HG03442 (cell line): ENCODE data around the gene ARID2.

Experiments
- ATAC-seq: cut with Tn5 transposase; IDR thresholded peaks from one replicate; pipeline ENCODE4 v1.9.1; 2021; ENCODE audit warnings: mild to moderate bottlenecking, moderate library complexity; ENCODE audit not compliant: unreplicated experiment

The ARID2 gene

DNA sequence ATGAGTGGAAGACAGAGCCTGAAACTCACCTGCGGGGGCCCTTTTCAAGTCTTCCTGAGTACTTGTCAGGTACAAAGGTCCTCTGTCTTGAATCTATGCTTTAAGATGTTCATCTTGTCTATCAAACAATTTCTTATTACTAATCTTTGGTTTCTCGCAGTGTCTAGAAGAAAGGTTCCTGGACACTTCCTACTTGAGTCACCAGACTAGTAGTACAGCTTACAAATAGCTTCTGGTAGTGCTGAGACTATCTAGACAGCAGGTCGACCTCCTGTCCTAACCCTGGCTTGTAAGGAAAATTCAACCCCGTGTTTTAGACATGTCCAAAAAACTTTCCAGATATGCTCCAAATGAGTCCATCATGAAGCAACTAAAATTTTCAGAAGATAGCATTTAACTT is 11.2 kb upstream of the ARID2 start:
- ATAC-seq, result no peak

DNA sequence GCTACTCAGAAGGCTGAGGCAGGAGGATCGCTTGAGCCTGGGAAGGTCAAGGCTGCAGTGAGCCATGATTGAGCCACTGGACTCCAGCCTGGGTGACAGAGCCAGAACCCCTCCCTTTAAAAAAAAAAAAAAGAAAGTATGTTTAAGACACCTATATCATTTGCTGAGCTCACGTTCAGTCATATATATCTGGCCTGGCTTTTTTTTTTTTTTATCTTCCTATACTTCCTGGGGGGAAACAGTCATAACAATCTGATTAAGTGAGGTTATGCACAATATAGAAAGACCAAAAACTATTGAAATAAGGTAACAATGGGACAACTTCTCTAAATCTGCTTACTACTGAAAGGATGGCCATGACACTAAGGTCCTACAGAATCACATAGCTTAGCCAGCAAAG is 9.4 kb upstream of the ARID2 start:
- no peak for ATAC-seq

DNA sequence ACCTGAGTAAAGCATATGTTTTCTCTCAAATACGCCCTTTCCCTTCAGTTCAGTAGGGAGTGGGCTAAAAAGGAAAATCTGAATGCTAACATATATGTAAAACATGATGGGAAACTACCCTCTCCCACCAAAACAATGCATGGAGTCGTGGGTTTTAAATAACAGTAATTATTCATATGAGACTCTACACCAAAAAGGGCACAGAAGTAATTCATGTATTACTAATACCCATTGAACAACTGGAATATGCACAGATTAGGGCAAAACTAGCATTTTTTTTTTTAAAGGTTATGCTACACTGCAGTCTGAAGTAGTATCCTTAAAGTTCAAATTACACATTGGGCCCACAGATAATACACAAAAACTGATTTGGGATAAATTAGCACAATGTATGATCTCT is 8.1 kb upstream of the ARID2 start:
- ATAC-seq, result no peak

DNA sequence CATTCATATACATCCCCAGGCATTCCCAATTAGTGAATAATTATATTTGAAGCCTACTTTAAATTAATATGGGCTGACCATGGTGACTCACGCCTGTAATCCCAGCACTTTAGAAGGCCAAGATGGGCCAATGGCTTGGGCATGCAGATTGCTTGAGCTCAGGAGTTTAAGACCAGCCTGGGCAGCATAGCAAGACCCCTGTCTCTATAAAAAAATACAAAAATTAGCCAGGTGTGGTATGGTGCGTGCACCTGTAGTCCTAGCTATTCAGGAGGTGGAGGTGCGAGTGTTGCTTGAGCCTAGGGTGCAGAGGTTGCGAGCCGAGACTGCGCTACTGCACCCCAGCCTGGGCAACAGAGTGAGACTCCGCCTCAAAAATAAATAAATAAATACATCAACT is 7.6 kb upstream of the ARID2 start:
- no peak for ATAC-seq

DNA sequence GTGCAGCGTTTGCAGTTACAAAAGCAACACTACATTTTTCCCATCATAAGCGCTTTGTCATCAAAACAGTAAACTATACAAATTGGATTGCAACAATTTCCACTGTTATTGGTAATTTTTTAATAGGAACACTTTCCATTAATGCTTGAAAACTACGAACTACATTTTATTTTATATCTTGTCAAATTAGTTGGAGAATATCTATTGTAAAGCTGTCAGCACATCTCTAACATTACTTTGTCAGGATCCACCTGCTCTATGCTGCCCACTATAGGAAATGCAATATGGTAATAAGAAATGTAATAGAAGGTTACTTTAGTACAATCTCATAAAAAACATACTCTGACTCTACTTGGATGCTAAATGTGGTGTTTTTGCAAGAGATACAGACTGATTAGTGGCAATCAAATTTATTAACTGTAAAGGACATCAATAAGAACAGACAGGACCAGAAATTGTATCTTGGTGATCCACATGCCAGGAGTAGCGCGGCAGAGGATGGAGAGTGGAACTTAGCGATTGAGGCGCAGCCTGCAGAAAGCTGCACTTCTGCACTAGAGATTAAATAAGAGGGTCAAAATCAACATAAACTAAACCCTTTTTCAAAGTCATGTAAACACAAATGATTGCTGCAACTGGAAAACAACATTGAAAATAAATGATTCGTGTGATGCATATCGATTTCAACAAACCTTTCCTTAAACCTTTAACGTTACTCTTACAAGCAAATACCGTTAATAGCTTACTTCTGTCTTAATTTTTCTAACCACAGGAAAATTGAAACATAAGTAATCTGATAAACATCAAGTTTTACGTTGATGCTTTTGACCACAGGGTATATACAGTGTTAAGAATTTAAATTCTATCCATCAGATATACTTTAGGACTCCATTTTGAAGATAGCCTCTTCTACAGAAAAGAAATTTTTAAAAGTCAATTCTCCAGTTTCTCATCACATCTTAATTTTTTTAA is 3.6 kb upstream of the ARID2 start:
- no peak for ATAC-seq

DNA sequence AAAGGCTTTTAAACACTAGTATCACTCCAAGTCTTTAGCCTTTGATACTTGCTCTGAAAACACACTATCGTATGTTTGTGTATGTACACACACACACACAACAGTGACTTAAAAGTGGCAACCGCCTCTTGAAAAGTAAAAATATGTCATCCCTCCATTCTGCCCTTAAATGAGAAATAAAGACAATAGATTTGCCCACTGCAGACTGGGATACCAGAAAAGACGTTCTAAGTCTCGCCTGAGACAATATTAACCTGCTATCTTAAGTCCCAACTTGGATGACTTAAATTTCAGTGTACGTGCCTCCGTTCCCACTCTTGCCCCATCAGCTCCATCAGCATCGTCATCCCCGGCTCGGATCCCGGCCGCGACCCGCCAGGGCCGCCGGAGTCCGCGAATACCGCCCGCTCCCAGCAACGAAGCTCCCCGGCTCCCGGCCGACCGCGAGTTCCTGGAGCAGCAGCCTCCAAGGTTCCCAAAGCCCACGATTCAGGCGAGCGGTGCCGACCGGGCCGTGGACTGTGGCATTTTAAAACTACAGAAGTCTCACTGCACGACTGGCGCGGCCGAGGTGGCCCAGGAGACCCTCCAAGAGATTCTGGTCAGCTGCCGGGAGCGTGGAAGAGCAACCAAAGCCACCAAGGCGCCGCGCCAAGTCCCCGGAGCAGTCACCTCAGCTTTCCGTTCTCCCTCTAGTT is 2.8 kb upstream of the ARID2 start:
- no peak for ATAC-seq

DNA sequence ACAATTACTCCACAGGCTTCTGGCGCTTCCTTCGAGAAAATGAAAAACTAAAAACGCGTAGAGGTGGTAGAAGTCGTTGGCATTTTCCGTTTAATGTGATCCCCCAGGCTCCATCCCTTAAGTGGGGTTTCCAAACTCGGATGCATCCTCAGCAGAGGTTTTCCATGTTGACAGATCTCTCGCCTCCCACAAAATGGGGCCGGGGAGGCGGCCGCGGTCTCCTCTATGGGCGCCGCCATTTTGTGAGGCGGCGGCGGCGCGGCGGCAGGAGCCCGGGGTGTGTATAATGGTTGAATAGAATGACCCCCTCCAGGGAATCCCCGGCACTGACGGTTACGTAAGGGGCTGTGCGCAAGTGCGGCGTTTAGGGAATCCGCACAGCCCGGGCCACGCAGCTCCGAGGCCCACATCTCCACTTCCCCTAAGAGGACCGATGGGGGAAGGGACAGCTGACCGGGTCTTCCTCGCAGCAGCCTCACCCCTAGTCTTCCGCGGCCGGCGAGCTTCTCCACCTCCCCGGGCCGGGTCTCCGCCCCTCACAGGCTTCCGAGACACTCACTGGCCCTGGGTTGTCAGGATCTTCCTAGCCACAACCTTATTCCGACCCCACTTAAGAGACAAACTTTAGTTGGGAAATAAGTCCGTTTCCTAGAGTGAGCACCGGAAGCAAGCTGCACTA is 2.1 kb upstream of the ARID2 start:
- ATAC-seq, result peak; percentile 53

DNA sequence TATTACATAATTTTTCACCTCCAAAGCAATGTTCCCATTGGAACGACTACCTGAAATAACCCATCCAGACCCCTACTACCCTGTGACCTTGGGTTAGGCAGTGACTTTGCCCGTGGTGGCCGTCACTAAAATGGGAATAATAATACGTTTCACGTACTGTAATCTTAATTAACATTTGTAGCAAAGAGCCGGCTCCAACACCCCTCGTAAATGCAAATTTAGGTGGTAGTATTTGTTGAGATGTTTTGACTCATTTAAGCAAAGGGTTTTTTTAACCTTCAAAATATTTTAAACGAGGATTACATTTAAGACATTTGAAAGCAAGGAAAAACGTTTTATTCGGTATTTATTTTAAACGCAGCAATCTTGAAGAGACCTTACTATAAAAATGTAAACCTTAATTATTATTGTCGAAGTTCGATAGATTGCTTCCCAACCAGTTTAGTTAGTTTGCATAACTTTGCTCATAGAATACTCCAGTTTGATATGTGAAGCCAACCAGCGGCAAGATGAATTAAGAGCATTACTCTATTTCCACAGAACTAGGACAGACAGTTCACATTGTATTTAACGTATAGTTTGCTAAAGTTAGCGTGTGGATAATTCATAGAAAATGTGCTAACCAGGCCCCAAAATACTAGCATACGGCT is 1.4 kb upstream of the ARID2 start:
- ATAC-seq, result no peak

DNA sequence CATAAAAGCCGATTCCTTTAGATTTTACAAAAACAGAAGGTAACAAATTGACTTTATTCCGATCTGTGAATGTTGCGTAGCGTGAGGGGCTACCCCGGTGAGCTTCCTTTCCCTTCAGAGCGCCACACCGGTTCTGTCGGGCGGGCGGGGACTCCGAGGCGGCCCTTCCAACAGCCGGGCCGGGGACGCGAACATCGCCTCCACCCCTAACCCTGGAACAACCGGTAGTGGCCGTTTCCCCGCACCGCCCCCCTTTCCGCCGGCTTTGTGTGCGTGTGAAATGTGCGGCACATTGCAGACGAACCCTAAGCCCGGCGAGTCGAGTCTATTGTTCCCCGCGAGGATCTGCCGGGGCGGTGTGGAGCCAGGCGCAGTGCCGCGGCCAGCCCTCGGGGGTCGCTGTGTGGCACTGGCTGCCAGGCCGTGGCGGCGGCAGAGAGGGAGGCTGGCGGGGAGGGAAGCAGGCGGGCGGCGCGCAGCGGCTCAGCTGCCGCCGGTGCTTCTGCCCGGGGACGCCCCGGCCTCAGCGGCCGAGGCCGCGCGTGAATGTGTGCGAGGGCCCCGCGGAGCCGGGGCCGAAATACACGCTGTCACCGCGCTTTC is 775 bp upstream of the ARID2 start:
- ATAC-seq, result peak; percentile 57

DNA sequence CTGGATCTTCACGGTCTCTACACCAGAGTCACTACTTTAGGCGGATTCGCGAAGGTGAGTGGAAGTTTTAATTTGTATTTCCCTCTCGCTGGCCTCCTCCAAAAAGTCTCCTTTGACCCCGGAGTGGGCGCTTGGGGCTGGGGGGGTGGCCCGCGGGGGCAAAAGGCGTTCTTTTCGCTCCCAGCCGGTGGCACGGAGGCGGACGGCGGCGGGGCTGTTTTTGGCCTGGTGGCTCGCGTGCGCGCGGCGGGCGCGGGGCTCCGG is 510 bp downstream of the ARID2 start:
- ATAC-seq, result no peak

DNA sequence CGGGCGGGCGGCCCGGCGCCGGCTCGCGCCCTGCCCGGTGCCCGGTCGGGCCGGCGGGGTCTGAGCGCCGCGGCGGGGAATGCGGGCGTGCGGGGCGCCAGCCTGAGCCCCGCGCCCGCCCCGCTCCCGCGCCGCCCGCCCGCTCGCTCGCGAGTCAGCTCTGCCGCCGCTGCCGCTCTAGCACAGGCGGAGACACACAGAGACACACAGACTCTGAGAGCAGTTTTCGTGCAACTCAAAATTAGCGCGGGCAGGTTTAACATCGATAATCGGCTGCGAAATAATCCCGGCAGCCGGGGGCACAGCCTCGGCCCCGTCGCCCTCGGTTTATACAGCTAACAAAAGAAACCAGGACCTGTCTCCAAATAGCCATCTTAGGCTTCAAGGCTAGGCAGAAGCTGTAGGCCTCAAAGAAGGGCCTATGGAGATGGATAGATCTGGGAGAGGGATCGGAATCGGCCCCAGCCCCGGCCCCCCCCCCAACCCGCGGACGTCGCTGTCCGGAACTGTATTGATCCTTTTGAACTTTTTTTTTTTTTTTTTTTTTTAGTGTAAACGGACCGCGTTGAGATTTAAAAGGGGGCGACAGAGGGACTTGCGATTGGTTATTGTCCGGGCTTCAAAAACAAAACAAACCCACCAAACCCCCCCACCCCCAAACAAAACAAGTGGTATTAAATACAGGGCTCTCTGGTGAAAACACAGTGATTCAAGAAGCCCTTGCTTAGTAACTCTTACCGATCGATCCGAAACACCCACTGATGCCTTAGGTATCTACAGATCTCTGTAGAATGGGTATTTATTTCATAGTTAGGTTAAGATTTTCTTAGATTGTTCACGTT is 1.1 kb downstream of the ARID2 start:
- ATAC-seq, result no peak

DNA sequence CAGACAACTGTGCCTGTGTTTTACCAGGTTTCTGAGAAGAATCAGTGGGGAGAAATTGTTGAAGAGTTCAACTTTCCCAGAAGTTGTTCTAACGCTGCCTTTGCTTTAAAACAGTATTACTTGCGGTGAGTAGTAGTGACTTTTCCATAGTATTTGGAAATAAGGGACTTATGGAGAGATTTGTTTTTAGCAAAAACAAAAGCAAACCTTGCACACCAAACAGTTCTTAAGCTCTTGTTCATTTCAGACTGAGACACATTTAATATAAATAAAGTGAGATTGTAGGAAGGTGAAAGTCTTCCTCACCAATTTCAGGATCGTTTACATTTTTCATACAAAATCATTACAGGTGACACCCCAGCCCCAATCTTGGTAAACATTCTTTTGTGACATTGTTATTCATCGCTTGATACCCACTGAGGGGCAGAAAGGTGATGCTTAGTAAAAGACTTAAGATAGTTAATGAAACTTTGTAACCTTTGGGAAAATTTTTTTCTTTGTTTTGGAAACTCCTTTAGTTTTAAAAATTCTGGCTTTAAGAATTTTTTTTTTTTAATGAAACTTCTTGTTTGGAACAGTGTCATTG is 1.8 kb downstream of the ARID2 start:
- ATAC-seq, result no peak

DNA sequence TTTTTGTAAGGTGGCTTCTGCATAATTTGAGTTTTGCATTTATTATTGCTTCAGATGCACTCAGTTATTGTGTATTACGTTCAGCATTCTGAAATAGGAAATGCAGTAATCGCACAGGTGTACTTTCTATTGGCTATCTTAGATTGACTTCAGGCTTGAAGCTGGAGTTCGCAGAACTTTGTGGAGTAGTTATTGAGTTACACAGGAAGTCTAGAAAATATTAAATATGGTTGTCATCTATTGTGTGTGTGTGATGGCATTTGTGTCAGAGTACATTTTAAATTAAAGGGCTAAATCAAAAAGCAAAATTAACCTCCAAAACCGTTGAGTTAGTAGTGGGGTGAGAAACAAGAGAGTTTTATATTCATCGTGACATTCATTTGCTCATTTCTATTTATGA is 2.7 kb downstream of the ARID2 start:
- ATAC-seq, result no peak

DNA sequence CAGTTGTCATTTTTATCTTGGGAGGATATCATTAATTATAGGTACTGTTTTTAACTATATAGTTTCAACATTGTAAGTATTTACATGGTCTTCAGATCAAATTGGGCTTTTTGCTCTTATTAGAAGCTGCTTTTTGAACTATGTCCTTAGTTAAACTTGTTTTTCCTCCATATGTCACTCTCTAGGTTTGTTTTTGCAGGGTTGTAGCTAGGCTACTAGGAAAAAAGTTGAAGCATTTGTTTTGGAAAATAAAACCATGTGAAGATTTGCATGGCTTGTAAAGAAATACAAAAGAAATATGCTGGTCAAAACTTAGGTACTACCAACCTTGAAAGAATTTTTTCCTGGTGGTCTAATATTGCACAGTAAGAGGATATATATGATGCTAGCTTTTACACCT is 3.4 kb downstream of the ARID2 start:
- ATAC-seq, result no peak

DNA sequence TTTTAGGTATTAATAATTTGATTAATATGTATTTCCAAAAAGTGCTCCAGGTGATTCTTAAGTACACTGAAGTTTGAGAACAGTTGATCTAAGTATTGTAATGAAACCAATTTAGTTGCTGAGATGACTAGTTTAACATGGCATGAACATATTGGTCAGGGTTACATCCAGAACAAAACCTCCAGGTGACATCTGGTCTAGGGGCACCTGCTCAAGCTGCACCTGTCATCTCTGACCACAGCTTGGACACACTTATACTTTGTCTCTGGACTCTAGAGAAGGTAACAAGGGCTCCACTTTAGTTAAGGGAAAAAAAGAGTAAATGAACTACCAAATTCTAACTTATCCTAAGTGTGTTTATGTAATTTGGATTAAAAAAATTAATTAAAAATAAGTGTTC is 8.1 kb downstream of the ARID2 start:
- ATAC-seq, result no peak

DNA sequence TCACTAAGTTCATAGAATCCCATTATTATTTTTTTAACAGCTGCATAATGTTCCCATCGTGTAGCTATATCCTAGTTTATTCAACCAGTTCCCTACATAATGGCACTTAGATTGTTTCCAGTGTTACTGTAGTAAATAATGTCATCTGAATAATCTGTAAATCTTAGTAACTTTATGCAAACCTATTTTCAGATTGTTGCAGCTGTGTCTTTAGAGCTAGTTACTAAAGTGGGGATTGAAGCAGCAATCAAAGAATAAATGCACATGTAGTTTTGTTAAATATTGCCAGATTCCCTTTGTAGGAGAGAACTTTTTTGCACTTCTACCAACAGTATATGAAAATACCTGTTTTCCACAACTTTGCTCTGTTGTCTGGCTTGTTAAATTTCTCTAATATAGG is 13.1 kb downstream of the ARID2 start:
- no peak for ATAC-seq

DNA sequence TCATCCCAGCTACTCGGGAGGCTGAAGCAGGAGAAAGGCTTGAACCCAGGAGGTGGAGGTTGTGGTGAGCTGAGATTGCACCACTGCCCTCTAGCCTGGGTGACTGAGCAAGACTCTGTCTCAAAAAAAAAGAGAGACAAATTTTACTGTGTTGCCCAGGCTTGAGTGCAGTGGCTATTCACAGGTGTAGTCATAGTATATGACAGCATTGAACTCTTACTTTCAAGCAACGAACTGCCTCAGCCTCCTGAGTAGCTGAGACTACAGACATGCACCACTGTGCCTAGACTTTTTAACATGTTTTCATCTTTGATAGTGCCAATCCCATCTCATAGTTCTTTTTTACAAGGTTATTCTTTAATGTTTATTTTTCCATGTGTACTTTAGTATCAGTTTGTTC is 13.7 kb downstream of the ARID2 start:
- ATAC-seq, result no peak

DNA sequence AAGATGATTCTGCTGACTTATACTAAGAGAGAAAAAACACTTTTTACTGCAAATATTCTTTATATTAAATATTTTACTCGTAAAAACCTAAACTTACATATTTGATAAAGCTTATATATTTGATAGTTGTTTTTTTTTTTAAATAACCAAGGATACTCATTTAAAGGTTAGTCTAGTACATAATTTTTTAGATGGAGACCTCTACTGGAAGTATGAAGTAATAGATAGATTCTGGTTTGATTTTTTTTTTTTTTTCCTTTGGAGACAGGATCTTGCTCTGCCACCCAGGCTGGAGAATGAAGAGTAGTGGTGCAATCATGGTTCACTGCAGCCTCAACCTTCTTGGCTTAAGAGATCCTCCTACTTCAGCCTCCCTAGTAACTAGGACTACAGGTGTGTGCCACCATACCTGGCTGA is 16.4 kb downstream of the ARID2 start:
- no peak for ATAC-seq

DNA sequence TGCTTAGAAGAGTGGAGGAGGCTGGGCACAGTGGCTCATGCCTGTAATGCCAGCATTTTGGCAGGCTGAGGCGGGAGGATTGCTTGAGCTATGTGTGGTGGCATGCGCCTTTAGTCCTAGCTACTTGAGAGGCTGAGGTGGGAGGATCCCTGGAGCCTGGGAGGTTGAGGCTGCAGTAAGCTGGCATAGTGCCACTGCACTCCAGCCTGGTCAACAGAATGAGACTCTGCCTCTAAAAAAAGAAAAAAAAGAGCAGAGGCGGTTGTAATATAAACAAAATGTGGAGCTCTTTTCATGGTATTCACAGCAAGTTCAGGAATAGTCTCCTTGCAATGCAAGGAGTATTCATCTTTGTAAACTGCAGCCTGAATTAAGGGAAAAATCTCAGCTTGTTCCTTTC is 27.2 kb downstream of the ARID2 start:
- ATAC-seq, result no peak

DNA sequence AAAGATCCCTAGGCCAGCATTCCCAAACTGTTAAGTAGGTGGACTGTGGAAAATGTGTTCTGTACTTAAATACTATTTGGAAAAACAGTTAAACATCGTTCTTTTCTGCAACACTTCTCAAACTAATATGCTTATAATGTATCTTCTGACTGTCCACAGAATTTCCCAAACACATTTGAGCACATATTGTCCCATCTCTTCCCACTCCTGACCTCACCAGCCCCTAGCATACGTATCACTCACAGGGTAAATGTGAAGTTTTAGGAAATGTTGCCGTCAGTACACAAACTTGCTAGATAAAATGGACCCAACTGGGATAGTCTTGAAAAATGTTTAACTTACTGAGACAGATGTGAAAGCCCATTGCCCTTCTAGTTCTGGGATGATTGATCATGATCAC is 27.7 kb downstream of the ARID2 start:
- no peak for ATAC-seq
